ENCODE data around the gene PARK7.

Gene PARK7

GRCh38 chr1:7993593-7994479, 32.3 kb downstream of the PARK7 start:
- Mint-ChIP-seq H3K27ac (peak overlapping the region in 1 of 2 donors; percentile 77), H3K4me3 (no peak overlapping the region), H3K27me3 (no peaks in the 10 kb centered on the region), H3K36me3 (ENCODE audit: insufficient read depth) (peaks cover 18% of the 10 kb centered on the region), H3K9me3 (peaks cover 3 to 13% of the 10 kb centered on the region in 2 donors), H3K4me1 (ENCODE audit: low read depth in 2 of 2) (peaks cover 0 to 4% of the 10 kb centered on the region in 2 donors)
- ATAC-seq (replicated peaks) (no peak), DNase-seq (no peak)

GRCh38 chr1:7994827-7995226, 33.3 kb downstream of the PARK7 start:
- ATAC-seq (replicated peaks) (no peak), DNase-seq (no peak)
- peak overlapping the region in 1 of 2 donors; percentile 68 for H3K27ac Mint-ChIP-seq
- no peaks in the 10 kb centered on the region for H3K27me3 Mint-ChIP-seq
- H3K4me3 Mint-ChIP-seq = no peak overlapping the region
- peaks cover 3 to 11% of the 10 kb centered on the region in 2 donors for H3K9me3 Mint-ChIP-seq
- H3K36me3 Mint-ChIP-seq (ENCODE audit: insufficient read depth) = peaks cover 22% of the 10 kb centered on the region
- H3K4me1 Mint-ChIP-seq (ENCODE audit: low read depth in 2 of 2) = peaks cover 0 to 4% of the 10 kb centered on the region in 2 donors

DNA sequence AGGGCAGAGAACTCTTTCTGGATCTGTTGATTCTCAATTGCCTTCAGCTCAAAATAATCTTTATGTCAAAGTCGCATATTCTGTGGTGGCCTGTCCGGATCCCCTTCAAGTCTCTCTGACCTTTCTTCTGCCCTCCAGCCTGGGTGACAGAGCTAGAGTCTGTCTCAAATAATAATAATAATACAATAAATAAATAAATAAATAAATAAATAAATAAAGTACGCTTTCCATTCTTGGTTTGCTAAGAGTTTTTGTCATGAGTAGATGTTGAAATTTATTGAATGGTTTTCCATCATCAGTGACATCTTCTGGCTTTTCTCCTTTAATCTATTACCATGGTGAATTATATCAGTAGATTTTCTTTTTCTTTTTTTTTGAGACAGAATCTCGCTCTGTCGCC, 33.9 kb downstream of the PARK7 start:
- peaks cover 2 to 5% of the 10 kb centered on the region in 2 donors for H3K9me3 Mint-ChIP-seq
- peaks cover 0 to 4% of the 10 kb centered on the region in 2 donors for H3K4me1 Mint-ChIP-seq (ENCODE audit: low read depth in 2 of 2)
- peaks cover 16% of the 10 kb centered on the region for H3K36me3 Mint-ChIP-seq (ENCODE audit: insufficient read depth)
- H3K27me3 Mint-ChIP-seq = no peaks in the 10 kb centered on the region
- no peak for DNase-seq
- no peak overlapping the region for H3K4me3 Mint-ChIP-seq
- no peak for ATAC-seq (replicated peaks)
- H3K27ac Mint-ChIP-seq = no peak overlapping the region

DNA sequence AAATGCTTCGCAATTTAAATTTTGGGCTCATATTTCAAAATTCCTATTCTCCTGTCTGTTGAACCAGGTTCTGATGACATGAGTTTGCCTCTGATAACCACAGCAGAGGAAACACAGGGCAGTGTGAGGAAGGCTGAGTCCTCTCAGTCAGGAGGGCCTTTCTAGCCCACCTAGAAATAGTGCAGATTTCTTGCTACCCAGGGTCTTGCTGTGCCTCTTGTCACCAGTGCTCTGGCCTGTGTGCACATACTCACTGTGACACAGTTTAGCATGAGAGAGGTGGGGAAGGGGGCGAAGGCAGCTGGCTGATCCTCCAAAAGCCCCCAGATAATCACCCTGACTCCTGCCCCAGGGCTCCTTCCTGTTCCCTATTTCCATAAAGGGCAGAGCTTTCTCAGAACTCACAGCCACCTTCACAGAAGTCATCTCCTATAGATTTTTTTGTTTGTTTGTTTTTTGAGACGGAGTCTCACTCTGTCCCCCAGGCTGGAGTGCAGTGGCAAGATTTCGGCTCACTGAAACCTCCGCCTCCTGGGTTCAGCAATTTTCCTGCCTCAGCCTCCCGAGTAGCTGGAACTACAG, 40.9 kb downstream of the PARK7 start:
- ATAC-seq (replicated peaks) (no peak), DNase-seq (no peak)
- Mint-ChIP-seq H3K36me3 (ENCODE audit: insufficient read depth) (peaks cover 6% of the 10 kb centered on the region), H3K27me3 (no peaks in the 10 kb centered on the region), H3K27ac (no peak overlapping the region), H3K4me3 (no peak overlapping the region), H3K9me3 (no peaks in the 10 kb centered on the region), H3K4me1 (ENCODE audit: low read depth in 2 of 2) (no peaks in the 10 kb centered on the region)

GRCh38 chr1:8002921-8003320, 41.4 kb downstream of the PARK7 start:
- H3K4me1 Mint-ChIP-seq (ENCODE audit: low read depth in 2 of 2) = no peaks in the 10 kb centered on the region
- no peaks in the 10 kb centered on the region for H3K27me3 Mint-ChIP-seq
- no peak overlapping the region for H3K4me3 Mint-ChIP-seq
- no peak for DNase-seq
- H3K36me3 Mint-ChIP-seq (ENCODE audit: insufficient read depth) = peaks cover 4% of the 10 kb centered on the region
- no peak overlapping the region for H3K27ac Mint-ChIP-seq
- ATAC-seq (replicated peaks) = no peak
- no peaks in the 10 kb centered on the region for H3K9me3 Mint-ChIP-seq

DNA sequence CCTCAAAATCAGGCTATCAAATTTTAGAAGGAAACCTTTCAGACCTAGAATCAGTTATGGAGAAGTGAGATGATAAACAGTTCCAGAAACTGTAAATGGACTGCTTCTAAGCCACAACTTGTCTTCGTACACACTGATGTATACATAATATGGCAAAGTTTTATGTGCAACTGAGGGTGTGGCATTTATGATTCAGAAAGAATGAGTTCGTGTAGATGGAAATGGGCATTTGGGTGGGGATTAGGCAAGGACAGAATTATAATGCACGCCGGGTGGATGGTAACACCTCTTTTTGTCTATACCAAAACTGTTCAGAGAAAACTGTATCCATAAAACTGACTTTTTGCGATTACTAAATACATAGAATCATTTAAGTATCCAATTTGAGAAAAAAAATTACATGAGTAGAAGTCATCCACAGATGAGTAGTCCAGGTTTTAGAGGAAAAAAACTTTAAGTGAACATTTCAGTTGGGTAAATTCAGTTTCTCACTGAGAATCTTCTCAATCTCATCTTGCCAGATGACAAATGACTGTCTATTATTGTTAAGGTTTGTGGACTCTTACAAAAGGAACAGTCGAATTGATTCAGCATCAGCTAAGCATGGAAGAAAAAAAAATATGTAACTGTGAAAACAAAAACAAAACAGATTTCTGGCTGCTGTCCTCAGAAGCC, 42.1 kb downstream of the PARK7 start:
- no peaks in the 10 kb centered on the region for H3K4me1 Mint-ChIP-seq (ENCODE audit: low read depth in 2 of 2)
- H3K9me3 Mint-ChIP-seq = no peaks in the 10 kb centered on the region
- no peak overlapping the region for H3K4me3 Mint-ChIP-seq
- ATAC-seq (replicated peaks) (no peak), DNase-seq (no peak)
- no peaks in the 10 kb centered on the region for H3K27me3 Mint-ChIP-seq
- H3K27ac Mint-ChIP-seq = no peak overlapping the region
- peaks cover 4% of the 10 kb centered on the region for H3K36me3 Mint-ChIP-seq (ENCODE audit: insufficient read depth)

- H3K9me3 Mint-ChIP-seq = no peaks in the 10 kb centered on the region
- DNase-seq (no peak), ATAC-seq (replicated peaks) (no peak)
- H3K4me1 Mint-ChIP-seq (ENCODE audit: low read depth in 2 of 2) = no peaks in the 10 kb centered on the region
- no peak overlapping the region for H3K4me3 Mint-ChIP-seq
- no peaks in the 10 kb centered on the region for H3K27me3 Mint-ChIP-seq
- no peak overlapping the region for H3K27ac Mint-ChIP-seq
- H3K36me3 Mint-ChIP-seq (ENCODE audit: insufficient read depth) = peaks cover 2% of the 10 kb centered on the region
Measured at GRCh38 chr1:8004113-8004802, 42.7 kb downstream of the PARK7 start.

DNA sequence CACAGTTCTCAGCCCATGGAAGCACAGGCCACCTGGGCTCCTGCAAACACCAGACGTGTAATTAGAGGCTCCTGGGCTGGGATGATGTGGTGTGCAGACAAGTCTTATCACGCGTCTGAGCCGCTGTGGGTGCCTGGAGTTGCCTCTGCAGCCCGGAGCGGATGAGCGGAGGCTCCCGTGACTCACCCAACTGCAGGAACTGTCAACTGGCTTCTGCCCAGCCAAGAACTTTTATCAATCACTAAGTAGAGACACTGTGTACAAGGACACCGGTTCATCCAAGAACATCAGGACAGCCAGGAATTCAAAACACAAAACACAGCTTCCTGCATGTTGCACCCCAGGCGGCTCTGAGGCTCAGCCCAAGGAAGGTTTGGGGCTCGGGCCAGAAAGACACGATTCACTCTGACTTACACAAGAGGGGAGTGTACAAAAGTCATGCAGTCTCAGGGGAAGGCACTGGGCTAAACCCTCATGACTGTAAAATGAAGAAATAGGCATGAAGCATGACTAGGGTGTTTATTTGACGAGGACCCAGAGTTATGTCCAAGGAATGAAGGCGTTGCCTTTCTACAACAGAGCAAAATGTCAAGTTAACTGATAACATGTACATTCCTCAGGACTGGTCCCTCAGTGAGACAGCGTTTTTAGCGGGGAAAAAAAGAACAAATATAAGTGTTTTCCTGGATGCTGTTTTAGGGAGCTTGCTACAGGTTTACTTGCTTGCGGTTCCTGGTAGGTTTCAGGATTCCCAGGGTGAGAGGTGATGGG, 43.5 kb downstream of the PARK7 start:
- Mint-ChIP-seq H3K27me3 (no peaks in the 10 kb centered on the region), H3K4me3 (no peak overlapping the region), H3K4me1 (ENCODE audit: low read depth in 2 of 2) (no peaks in the 10 kb centered on the region), H3K36me3 (ENCODE audit: insufficient read depth) (no peaks in the 10 kb centered on the region), H3K9me3 (no peaks in the 10 kb centered on the region), H3K27ac (no peak overlapping the region)
- ATAC-seq (replicated peaks) (no peak), DNase-seq (no peak)

- Mint-ChIP-seq H3K36me3 (ENCODE audit: insufficient read depth) (peaks cover 3% of the 10 kb centered on the region), H3K9me3 (no peaks in the 10 kb centered on the region), H3K27ac (no peak overlapping the region), H3K4me3 (no peak overlapping the region), H3K4me1 (ENCODE audit: low read depth in 2 of 2) (no peaks in the 10 kb centered on the region), H3K27me3 (no peaks in the 10 kb centered on the region)
- ATAC-seq (replicated peaks) = no peak
- no peak for DNase-seq
Measured at GRCh38 chr1:8006037-8006963, 44.8 kb downstream of the PARK7 start.

GRCh38 chr1:8009043-8010002, 47.8 kb downstream of the PARK7 start:
- Mint-ChIP-seq H3K9me3 (no peaks in the 10 kb centered on the region), H3K4me1 (ENCODE audit: low read depth in 2 of 2) (no peaks in the 10 kb centered on the region), H3K27ac (no peak overlapping the region), H3K4me3 (no peak overlapping the region), H3K27me3 (no peaks in the 10 kb centered on the region), H3K36me3 (ENCODE audit: insufficient read depth) (peaks cover 3% of the 10 kb centered on the region)
- ATAC-seq (replicated peaks) (no peak), DNase-seq (no peak)

DNA sequence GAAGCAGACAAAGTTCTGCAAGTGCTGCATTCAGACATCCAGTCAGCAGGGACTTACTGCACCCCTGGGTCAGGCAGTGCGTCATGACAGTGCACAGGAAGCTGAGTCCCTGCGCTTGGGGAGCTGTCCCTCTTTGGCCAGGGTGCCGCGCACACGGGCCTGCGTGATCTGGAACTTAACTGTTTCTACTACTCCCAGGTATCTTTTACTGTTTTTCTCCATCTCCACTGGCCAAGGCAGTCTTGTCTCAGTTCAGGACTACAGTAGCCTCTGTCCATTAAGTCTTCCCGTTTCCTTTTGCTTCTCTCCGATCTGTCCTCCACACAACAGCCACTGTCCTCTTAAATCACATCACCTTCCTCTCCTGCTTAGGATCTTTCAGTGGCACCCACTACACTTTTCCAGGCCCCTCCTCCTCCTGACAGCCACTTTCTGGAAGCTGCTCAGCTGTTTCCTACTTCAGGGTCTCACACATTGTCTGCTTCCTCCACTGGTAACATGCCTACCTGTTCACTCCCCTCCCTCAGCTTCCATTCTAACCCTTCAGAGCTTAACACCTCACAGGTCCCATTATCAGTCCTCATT, 48.7 kb downstream of the PARK7 start:
- Mint-ChIP-seq H3K27me3 (no peaks in the 10 kb centered on the region), H3K9me3 (no peaks in the 10 kb centered on the region), H3K27ac (no peak overlapping the region), H3K36me3 (ENCODE audit: insufficient read depth) (peaks cover 3% of the 10 kb centered on the region), H3K4me3 (no peak overlapping the region), H3K4me1 (ENCODE audit: low read depth in 2 of 2) (no peaks in the 10 kb centered on the region)
- DNase-seq (no peak), ATAC-seq (replicated peaks) (no peak)

All from effector memory CD8-positive, alpha-beta T cell (primary cell).